Keratinocyte (primary cell): ENCODE measurements around the gene FBP1. TPM values are rescaled to one million over a fixed set of nuclear protein-coding genes. Genes with fewer than 3 reads are reported as not detected.

Experiments
- DNase-seq: peaks from one replicate; pipeline ENCODE4 v3.0.0-alpha.2; 2011; ENCODE audit warnings: low read depth, missing footprints, low spot score
- FAIRE-seq: peaks from 2 replicates; lab custom pipeline; 2011; peaks lifted over from hg19 to GRCh38; lab: Jason Lieb, UNC
- H2AFZ ChIP-seq: 2 replicates; pipeline ENCODE4 v1.6.0; 2012; ENCODE audit warnings: low read length, control low read depth, inconsistent platforms; ENCODE audit not compliant: control insufficient read depth
- H3K27ac ChIP-seq: 2 replicates; pipeline ENCODE4 v1.5.1; 2011; ENCODE audit warnings: low read length; ENCODE audit not compliant: control insufficient read depth, insufficient read depth
- H3K27me3 ChIP-seq: 3 replicates; pipeline ENCODE4 v1.6.0; 2011; ENCODE audit warnings: low read length; ENCODE audit not compliant: control insufficient read depth, insufficient read depth; ENCODE audit errors: extremely low read depth
- H3K36me3 ChIP-seq, 2 experiments: 2 replicates in 1 of 2; 3 replicates in 1 of 2; pipeline ENCODE4 v1.5.1; 2011; ENCODE audit warnings: low read length in 2 of 2, mild to moderate bottlenecking in 1 of 2; ENCODE audit not compliant: control insufficient read depth in 2 of 2, insufficient read depth in 2 of 2; ENCODE audit errors: extremely low read depth in 1 of 2
- H3K4me1 ChIP-seq: 3 replicates; pipeline ENCODE4 v1.5.1; 2011; ENCODE audit warnings: low read length; ENCODE audit not compliant: control insufficient read depth, insufficient read depth; ENCODE audit errors: extremely low read depth
- H3K4me2 ChIP-seq: 3 replicates; pipeline ENCODE4 v1.6.0; 2011; ENCODE audit warnings: low read depth, low read length; ENCODE audit not compliant: control insufficient read depth, insufficient read depth; ENCODE audit errors: extremely low read depth
- H3K4me3 ChIP-seq, 3 experiments: fragments of 200-600 bp in 1 of 3; sonication (generic) in 1 of 3; 2 replicates in 2 of 3; 3 replicates in 1 of 3; pipeline ENCODE4 v1.5.1; 2011 to 2016; ENCODE audit warnings: low read length in 3 of 3, mild to moderate bottlenecking in 3 of 3, control low read depth in 2 of 3, inconsistent platforms in 1 of 3, low read depth in 1 of 3, mixed read lengths in 1 of 3, mixed run types in 1 of 3, moderate library complexity in 1 of 3; ENCODE audit not compliant: control insufficient read depth in 2 of 3, insufficient read depth in 2 of 3; ENCODE audit errors: extremely low read depth in 1 of 3
- H3K79me2 ChIP-seq: 2 replicates; pipeline ENCODE4 v1.6.0; 2012; ENCODE audit warnings: low read length; ENCODE audit not compliant: control insufficient read depth, insufficient read depth
- H3K9ac ChIP-seq: 3 replicates; pipeline ENCODE4 v1.6.0; 2011; ENCODE audit warnings: low read length; ENCODE audit not compliant: control insufficient read depth, insufficient read depth; ENCODE audit errors: extremely low read depth
- H3K9me1 ChIP-seq: 3 replicates; pipeline ENCODE4 v1.6.0; 2011; ENCODE audit warnings: low read length; ENCODE audit not compliant: control insufficient read depth, insufficient read depth; ENCODE audit errors: extremely low read depth
- H3K9me3 ChIP-seq: 2 replicates; pipeline ENCODE4 v1.5.1; 2012; ENCODE audit warnings: low read depth, low read length; ENCODE audit not compliant: control insufficient read depth
- H4K20me1 ChIP-seq: 3 replicates; pipeline ENCODE4 v1.6.0; 2011; ENCODE audit warnings: low read length; ENCODE audit not compliant: control insufficient read depth, insufficient read depth; ENCODE audit errors: extremely low read depth
- CTCF ChIP-seq, 3 experiments: IDR thresholded peaks in 1 of 3; conservative IDR thresholded peaks in 1 of 3; optimal IDR thresholded peaks in 1 of 3; 2 replicates in 2 of 3; 3 replicates in 1 of 3; pipeline versions ENCODE3 to v1.5.1; 2011; ENCODE audit warnings: low read length in 3 of 3, mild to moderate bottlenecking in 3 of 3, moderate library complexity in 2 of 3, control low read depth in 1 of 3, inconsistent platforms in 1 of 3; ENCODE audit not compliant: insufficient read depth in 2 of 3; ENCODE audit errors: extremely low read depth in 1 of 3
- EZH2 ChIP-seq: IDR thresholded peaks from one replicate; pipeline ENCODE4 v1.6.1; 2012; ENCODE audit warnings: inconsistent platforms, mild to moderate bottlenecking, low read length, moderate library complexity
- dilution Hi-C: fragments of 300-500 bp; cut with MboI; formaldehyde crosslinking; loops from one replicate; pipeline ENCODE4 v1.7.0; 2020; ENCODE audit warnings: low sequenced_read_pairs; ENCODE audit not compliant: extremely low pct_ligation_motif_present
- polyA plus RNA-seq, 5 experiments: library from polyadenylated mRNA; depleted of rRNA in 3 of 5; stranded (reverse) in 3 of 5; stranded (forward) in 1 of 5; unstranded in 1 of 5; fragments of >200 nt; gene quantifications; 1 replicate in 1 of 5; 2 replicates in 3 of 5; 3 replicates in 1 of 5; pipeline versions ENCODE4 v1.2.1 to v1.2.3, GENCODE V29; 2011 to 2012; ENCODE audit warnings: missing spikeins in 2 of 5, low read depth in 1 of 5, low replicate concordance in 1 of 5

Gene FBP1
- polyA plus RNA-seq, 1 donor (not counting 4 experiments of a cell fraction or from before 2014, with no cell fraction given) = 0.16 TPM

GRCh38 chr9:94644543-94644942 lies 5.2 kb upstream of the FBP1 start:
- Histone ChIP-seq H3K4me1 (peaks cover 24% of the 10 kb centered on the region), H3K79me2 (no peaks in the 10 kb centered on the region), H3K9ac (no peak overlapping the region), H3K4me3 (no peak overlapping the region), H2AFZ (peak overlapping the region; percentile 3), H3K36me3 (no peaks in the 10 kb centered on the region), H4K20me1 (no peaks in the 10 kb centered on the region), H3K9me3 (no peaks in the 10 kb centered on the region), H3K4me2 (no peak overlapping the region), H3K27me3 (peaks cover 6% of the 10 kb centered on the region), H3K9me1 (no peaks in the 10 kb centered on the region), H3K27ac (no peak overlapping the region)
- FAIRE-seq = peak; percentile 9
- no peak for DNase-seq
- dilution Hi-C loops = no loop called here
- no peak for TF ChIP-seq CTCF (optimal IDR thresholded peaks at IDR 0.05 in 1 of 3, IDR thresholded peaks at IDR 0.05 in 1 of 3, conservative IDR thresholded peaks at IDR 0.05 in 1 of 3; ENCODE audit: extremely low read depth in 1 of 3, insufficient read depth in 2 of 3, low read length in 3 of 3)
- no peak for TF ChIP-seq EZH2

DNA sequence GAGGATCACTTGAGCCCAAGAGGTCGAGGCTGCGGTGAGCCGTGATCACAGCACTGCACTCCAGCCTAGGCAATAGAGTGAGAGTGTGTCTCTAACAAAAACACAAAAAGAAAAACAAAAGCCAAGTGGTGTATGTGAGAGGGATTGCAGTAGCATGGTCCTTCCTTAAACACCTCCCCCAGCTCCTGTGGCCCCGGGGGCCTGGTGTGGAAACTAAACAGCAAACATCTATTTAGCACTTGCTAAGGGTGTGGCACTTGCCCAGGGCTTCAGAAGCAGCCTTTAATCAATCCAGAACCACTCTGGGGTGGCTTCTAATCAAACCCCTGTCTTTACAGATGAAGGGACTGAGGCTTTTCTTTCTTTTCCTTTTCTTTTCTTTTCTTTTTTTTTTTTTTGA lies 4.4 kb upstream of the FBP1 start:
- DNase-seq (no peak), FAIRE-seq (no peak)
- dilution Hi-C loops = no loop called here
- Histone ChIP-seq H3K79me2 (no peaks in the 10 kb centered on the region), H3K27ac (no peak overlapping the region), H3K9ac (no peak overlapping the region), H3K4me2 (no peak overlapping the region), H3K4me3 (no peak overlapping the region), H3K36me3 (no peaks in the 10 kb centered on the region), H3K27me3 (peaks cover 14% of the 10 kb centered on the region), H3K9me3 (no peaks in the 10 kb centered on the region), H3K9me1 (no peaks in the 10 kb centered on the region), H2AFZ (no peak overlapping the region), H3K4me1 (peaks cover 16% of the 10 kb centered on the region), H4K20me1 (no peaks in the 10 kb centered on the region)
- TF ChIP-seq EZH2 = no peak
- no peak for TF ChIP-seq CTCF (optimal IDR thresholded peaks at IDR 0.05 in 1 of 3, IDR thresholded peaks at IDR 0.05 in 1 of 3, conservative IDR thresholded peaks at IDR 0.05 in 1 of 3; ENCODE audit: extremely low read depth in 1 of 3, insufficient read depth in 2 of 3, low read length in 3 of 3)
